Measurements from ENCODE around the gene SLC12A7.

The SLC12A7 gene

DNA sequence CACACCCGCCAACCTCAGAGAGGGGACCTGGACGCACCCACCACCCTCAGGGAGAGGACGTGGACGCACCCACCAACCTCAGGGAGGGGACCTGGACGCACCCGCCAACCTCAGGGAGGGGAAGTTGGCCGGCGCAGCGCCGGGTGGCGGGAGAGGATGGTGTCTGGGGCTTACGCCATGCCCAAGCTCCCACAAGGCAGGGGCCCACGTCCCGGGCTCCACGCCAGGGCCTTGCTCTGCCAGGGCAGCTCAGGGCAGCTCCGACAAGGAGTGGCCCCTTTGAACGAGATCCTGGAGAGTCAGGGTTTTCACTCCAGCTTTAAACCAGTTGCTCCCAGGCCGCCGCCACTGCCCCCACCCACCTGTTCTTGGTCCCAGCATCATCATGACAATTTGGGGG, 32.2 kb upstream of the SLC12A7 start:
- Histone ChIP-seq H3K27me3 (ENCODE audit: insufficient read depth, low read length, poor library complexity, severe bottlenecking) (no peaks in the 10 kb centered on the region), H3K9me2 (replicated peaks; ENCODE audit: low read depth, low read length) (no peaks in the 10 kb centered on the region), H3F3A (ENCODE audit: low read depth) (no peaks in the 10 kb centered on the region), H3K4me2 (ENCODE audit: low read depth, low read length, poor library complexity, severe bottlenecking) (no peak overlapping the region), H4K20me1 (ENCODE audit: insufficient read depth, low read length, poor library complexity, severe bottlenecking) (no peaks in the 10 kb centered on the region), H3K9me3 (ENCODE audit: insufficient read depth, low read depth, low read length) (no peaks in the 10 kb centered on the region), H3K4me3 (ENCODE audit: low read length, poor library complexity, severe bottlenecking) (no peak overlapping the region), H3K79me2 (ENCODE audit: insufficient read depth, low read length) (no peaks in the 10 kb centered on the region), H3K36me3 (ENCODE audit: insufficient read depth, low read length) (no peaks in the 10 kb centered on the region), H3K4me1 (ENCODE audit: insufficient read depth, low read length, poor library complexity, severe bottlenecking) (peaks cover 21% of the 10 kb centered on the region), H3K9ac (ENCODE audit: low read depth, low read length, poor library complexity, severe bottlenecking) (no peak overlapping the region), H2AFZ (ENCODE audit: low read length) (no peak overlapping the region)
- TF ChIP-seq, protein P1, sequence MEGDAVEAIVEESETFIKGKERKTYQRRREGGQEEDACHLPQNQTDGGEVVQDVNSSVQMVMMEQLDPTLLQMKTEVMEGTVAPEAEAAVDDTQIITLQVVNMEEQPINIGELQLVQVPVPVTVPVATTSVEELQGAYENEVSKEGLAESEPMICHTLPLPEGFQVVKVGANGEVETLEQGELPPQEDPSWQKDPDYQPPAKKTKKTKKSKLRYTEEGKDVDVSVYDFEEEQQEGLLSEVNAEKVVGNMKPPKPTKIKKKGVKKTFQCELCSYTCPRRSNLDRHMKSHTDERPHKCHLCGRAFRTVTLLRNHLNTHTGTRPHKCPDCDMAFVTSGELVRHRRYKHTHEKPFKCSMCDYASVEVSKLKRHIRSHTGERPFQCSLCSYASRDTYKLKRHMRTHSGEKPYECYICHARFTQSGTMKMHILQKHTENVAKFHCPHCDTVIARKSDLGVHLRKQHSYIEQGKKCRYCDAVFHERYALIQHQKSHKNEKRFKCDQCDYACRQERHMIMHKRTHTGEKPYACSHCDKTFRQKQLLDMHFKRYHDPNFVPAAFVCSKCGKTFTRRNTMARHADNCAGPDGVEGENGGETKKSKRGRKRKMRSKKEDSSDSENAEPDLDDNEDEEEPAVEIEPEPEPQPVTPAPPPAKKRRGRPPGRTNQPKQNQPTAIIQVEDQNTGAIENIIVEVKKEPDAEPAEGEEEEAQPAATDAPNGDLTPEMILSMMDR (conservative IDR thresholded peaks at IDR 0.05; ENCODE audit: low read length), result no peak
- TF ChIP-seq EZH2phosphoT487 (IDR thresholded peaks at IDR 0.05; ENCODE audit: borderline replicate concordance), result no peak

DNA sequence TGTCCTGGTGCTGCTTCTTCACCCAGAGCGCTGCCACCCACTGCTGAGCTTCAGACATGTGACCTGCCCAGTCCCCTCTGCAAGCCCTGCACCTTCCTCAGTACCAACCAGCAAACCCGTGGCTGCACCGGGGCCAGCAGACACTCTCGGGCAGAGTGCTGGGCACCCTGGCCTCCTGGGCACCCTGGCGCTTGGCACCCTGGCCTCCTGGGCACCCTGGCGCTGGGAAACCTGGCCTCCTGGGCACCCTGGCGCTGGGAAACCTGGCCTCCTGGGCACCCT, 31.7 kb upstream of the SLC12A7 start:
- Histone ChIP-seq H3K27me3 (ENCODE audit: insufficient read depth, low read length, poor library complexity, severe bottlenecking) (no peaks in the 10 kb centered on the region), H4K20me1 (ENCODE audit: insufficient read depth, low read length, poor library complexity, severe bottlenecking) (no peaks in the 10 kb centered on the region), H3K9me3 (ENCODE audit: insufficient read depth, low read depth, low read length) (no peaks in the 10 kb centered on the region), H3K4me1 (ENCODE audit: insufficient read depth, low read length, poor library complexity, severe bottlenecking) (peaks cover 21% of the 10 kb centered on the region), H3F3A (ENCODE audit: low read depth) (no peaks in the 10 kb centered on the region), H3K79me2 (ENCODE audit: insufficient read depth, low read length) (no peaks in the 10 kb centered on the region), H2AFZ (ENCODE audit: low read length) (no peak overlapping the region), H3K9ac (ENCODE audit: low read depth, low read length, poor library complexity, severe bottlenecking) (no peak overlapping the region), H3K4me3 (ENCODE audit: low read length, poor library complexity, severe bottlenecking) (no peak overlapping the region), H3K9me2 (replicated peaks; ENCODE audit: low read depth, low read length) (no peaks in the 10 kb centered on the region), H3K4me2 (ENCODE audit: low read depth, low read length, poor library complexity, severe bottlenecking) (no peak overlapping the region), H3K36me3 (ENCODE audit: insufficient read depth, low read length) (no peaks in the 10 kb centered on the region)
- TF ChIP-seq, protein P1 (conservative IDR thresholded peaks at IDR 0.05; ENCODE audit: low read length), result no peak
- TF ChIP-seq EZH2phosphoT487 (IDR thresholded peaks at IDR 0.05; ENCODE audit: borderline replicate concordance), result no peak

DNA sequence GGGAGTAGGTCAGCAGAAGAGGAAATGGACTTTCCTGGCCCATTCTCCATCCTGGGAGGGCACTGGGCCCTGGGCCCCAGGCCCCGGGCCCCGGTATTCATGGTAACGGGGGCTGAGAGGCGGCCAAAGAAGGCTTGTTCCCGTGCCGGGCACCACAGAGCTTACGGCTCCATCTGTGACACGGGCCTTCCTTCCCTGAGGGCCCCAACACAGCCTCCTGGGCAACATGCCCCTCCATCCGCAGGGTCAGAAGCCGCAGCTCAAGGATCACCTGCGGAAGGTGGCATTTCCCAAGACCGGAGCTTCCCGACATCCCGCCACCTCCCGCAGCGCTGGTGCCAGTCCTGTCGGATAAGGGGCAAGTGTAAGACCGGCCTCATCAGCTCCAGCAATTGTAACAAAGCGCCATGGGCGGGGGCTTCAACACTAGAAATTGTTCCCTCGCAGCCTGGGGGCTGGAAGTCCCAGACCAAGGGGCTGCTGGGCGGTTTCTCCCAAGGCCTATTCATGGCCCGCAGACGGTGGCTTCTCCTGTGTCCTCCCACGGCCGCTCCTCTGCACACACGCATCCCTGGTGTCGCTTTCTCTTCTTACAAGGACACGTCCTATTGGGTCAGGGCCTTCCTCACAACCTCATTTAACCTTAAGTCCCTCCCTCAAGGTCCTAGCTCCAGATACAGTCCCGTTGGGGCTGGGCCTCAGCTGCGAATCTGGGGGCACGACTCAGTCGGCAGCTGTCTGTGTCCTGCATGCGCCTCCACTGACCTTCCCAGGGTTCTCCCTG, 31.2 kb upstream of the SLC12A7 start:
- Histone ChIP-seq H3K4me1 (ENCODE audit: insufficient read depth, low read length, poor library complexity, severe bottlenecking) (peaks cover 21% of the 10 kb centered on the region), H3K4me3 (ENCODE audit: low read length, poor library complexity, severe bottlenecking) (no peak overlapping the region), H3K9me3 (ENCODE audit: insufficient read depth, low read depth, low read length) (no peaks in the 10 kb centered on the region), H3K36me3 (ENCODE audit: insufficient read depth, low read length) (no peaks in the 10 kb centered on the region), H3K9ac (ENCODE audit: low read depth, low read length, poor library complexity, severe bottlenecking) (no peak overlapping the region), H4K20me1 (ENCODE audit: insufficient read depth, low read length, poor library complexity, severe bottlenecking) (no peaks in the 10 kb centered on the region), H3K79me2 (ENCODE audit: insufficient read depth, low read length) (no peaks in the 10 kb centered on the region), H3F3A (ENCODE audit: low read depth) (no peaks in the 10 kb centered on the region), H2AFZ (ENCODE audit: low read length) (no peak overlapping the region), H3K4me2 (ENCODE audit: low read depth, low read length, poor library complexity, severe bottlenecking) (no peak overlapping the region), H3K9me2 (replicated peaks; ENCODE audit: low read depth, low read length) (no peaks in the 10 kb centered on the region), H3K27me3 (ENCODE audit: insufficient read depth, low read length, poor library complexity, severe bottlenecking) (no peaks in the 10 kb centered on the region)
- no peak for TF ChIP-seq EZH2phosphoT487 (IDR thresholded peaks at IDR 0.05; ENCODE audit: borderline replicate concordance)
- TF ChIP-seq, protein P1 (conservative IDR thresholded peaks at IDR 0.05; ENCODE audit: low read length), result no peak

Data from Loucy (cell line).